ENCODE results near the gene CACNA1C.
A peak's percentile ranks its signal among the peaks of the same experiment; 100 is the strongest.

The CACNA1C gene

DNA sequence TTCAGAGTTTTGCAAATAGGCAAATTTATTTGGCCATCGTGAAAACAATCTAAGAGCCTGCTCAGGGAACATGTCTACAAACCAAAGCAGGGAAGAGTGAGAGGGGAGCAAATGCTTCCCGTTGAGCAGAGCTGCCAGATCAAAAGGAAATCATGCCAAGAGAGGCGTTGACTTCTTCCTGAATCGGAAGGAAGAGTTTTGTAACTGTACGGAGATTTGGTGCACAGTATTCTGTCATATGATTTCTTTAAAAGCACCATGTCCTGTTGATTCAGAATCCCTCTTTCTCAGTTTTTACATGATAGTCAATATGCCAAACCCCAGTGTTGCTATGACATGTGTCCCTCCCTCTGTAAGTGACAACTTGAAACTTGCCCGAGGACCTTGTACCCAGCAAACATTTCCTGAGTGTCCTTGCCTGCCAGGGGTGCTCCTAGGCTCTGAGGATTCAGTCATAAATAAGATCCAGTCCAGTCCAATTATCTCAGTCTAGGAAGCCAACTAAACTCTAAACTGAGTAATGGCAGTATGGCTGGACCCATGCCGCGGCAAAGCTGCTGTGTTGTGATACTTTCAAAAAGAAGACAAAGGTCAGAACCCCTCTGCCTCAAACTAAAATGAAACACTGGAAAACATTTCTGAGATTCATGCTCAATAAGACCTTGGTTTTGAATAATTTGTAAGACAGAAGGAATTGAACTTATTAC lies 441.9 kb downstream of the CACNA1C start:
- peak; percentile 38 for DNase-seq (ENCODE audit: low read depth)
- TF ChIP-seq, protein P1, sequence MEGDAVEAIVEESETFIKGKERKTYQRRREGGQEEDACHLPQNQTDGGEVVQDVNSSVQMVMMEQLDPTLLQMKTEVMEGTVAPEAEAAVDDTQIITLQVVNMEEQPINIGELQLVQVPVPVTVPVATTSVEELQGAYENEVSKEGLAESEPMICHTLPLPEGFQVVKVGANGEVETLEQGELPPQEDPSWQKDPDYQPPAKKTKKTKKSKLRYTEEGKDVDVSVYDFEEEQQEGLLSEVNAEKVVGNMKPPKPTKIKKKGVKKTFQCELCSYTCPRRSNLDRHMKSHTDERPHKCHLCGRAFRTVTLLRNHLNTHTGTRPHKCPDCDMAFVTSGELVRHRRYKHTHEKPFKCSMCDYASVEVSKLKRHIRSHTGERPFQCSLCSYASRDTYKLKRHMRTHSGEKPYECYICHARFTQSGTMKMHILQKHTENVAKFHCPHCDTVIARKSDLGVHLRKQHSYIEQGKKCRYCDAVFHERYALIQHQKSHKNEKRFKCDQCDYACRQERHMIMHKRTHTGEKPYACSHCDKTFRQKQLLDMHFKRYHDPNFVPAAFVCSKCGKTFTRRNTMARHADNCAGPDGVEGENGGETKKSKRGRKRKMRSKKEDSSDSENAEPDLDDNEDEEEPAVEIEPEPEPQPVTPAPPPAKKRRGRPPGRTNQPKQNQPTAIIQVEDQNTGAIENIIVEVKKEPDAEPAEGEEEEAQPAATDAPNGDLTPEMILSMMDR (conservative IDR thresholded peaks at IDR 0.05; ENCODE audit: low read depth, low read length): no peak
- no peak overlapping the region for H3K4me3 ChIP-seq (ENCODE audit: low read depth, low read length)

DNA sequence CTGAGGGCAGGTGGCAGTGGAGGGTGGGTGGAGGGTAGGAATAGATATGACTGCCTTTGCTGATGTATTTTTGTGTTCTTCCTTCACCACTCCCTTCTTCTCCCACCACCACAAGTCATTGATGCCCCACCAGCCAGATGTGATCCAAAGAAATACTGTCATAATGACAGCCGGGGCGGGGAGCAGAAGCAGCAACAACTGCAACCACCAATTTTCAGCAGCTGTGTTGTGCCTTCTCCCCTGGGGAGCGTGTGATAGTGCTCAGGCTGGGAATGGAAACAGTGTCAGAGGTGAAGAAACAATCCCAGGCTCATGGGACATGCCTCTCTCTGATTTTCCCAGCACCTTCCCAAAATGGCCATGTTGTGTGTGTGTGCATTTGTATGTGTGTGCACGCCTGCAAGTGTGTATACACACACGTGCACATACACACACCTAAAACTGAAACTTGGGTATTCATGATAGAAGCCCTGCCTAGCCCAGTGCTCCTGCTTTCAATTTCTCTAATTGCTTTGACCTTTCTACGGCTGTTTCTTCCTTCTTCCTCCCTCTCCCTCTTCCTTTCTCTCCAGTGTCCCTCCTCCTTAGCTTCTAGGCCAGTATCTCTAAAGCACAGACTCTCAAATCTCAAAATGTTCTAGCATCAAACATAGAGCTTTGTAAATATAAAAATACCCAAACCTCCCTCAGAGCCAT lies 442.8 kb downstream of the CACNA1C start:
- no peak for DNase-seq (ENCODE audit: low read depth)
- TF ChIP-seq, protein P1 (conservative IDR thresholded peaks at IDR 0.05; ENCODE audit: low read depth, low read length): no peak
- no peak overlapping the region for H3K4me3 ChIP-seq (ENCODE audit: low read depth, low read length)

DNA sequence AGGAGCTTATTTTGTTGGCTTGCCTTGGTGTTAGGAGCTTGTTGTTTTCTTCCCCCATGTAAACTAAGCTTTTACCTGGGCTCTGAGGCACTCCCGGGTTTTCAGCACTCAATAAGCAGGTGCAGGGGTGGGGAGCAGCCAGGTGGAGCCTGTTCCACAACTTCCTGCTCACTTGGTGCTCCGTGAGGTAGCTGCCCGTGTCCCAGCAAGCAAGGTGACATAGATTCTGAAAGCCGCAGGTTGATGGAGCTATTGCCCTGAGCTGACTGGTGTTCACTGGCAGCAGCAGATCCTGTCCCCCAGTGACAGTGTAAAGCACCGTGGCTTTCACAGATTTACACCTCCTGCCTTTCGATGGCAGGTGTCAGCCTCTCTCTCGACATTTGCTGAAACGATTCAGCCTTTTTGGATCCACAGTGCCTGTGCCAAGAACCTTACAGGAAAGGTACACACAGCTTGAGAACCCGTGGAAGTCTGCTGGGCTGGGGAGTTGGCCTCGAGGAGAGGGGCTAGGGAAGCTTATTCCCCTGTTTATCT lies 446.2 kb downstream of the CACNA1C start:
- DNase-seq (ENCODE audit: low read depth): no peak
- TF ChIP-seq, protein P1 (conservative IDR thresholded peaks at IDR 0.05; ENCODE audit: low read depth, low read length): no peak
- no peak overlapping the region for H3K4me3 ChIP-seq (ENCODE audit: low read depth, low read length)

DNA sequence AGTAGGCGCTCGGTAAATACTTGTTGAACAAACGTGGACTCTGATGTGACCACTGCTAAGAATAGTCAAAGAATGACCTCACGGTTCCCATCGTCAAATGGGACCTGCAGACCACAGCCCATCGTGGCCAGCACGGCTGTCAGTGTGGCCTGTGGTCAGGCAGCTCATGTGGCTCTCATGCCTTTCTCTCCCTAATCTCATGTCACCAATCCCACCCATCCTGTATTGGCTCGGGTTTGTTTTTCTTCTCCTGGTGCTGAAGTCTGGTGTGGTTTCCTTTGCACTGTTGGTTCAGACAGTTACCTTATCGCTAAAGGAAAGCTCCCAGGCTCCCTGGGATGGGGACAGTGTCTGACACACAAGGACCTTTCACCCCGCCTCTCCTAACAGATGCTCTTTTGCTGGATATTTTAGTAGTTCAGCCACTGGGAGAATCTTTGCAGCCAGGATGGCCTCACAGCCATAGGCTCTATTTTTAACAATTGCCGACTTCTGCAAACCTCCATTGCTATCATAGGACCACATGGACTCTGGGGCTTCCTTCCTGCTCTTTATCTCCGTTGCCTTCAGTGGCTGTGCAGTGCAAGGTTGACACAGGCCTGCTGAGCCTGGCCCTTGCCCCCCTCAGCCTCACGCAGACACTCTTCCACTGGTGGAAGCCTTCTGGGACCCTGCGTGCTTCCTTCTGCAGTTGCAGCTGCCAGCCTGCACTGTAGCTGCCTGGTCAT lies 448.8 kb downstream of the CACNA1C start:
- TF ChIP-seq, protein P1 (conservative IDR thresholded peaks at IDR 0.05; ENCODE audit: low read depth, low read length): no peak
- peak; percentile 2 for DNase-seq (ENCODE audit: low read depth)
- H3K4me3 ChIP-seq (ENCODE audit: low read depth, low read length): no peak overlapping the region

DNA sequence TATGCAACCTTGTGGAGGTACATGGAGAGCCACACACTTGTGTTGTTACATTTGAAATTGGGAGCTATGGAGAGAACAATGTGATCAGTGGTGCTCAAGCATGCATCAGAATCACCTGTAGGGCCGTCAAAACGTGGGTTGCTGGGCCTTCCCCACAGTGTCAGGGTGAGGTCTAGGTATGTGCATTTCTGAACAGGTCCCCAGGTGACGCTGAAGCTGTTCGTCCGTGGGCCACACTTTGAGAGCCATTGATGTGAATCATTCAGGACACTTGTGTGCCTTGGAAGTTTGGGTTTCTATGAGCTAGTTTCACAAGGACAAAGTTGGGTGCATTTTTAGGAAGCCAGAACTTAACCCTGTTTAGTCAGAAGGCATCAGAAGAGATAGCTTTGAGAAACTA lies 450.2 kb downstream of the CACNA1C start:
- DNase-seq (ENCODE audit: low read depth): no peak
- no peak overlapping the region for H3K4me3 ChIP-seq (ENCODE audit: low read depth, low read length)
- TF ChIP-seq, protein P1 (conservative IDR thresholded peaks at IDR 0.05; ENCODE audit: low read depth, low read length): no peak

DNA sequence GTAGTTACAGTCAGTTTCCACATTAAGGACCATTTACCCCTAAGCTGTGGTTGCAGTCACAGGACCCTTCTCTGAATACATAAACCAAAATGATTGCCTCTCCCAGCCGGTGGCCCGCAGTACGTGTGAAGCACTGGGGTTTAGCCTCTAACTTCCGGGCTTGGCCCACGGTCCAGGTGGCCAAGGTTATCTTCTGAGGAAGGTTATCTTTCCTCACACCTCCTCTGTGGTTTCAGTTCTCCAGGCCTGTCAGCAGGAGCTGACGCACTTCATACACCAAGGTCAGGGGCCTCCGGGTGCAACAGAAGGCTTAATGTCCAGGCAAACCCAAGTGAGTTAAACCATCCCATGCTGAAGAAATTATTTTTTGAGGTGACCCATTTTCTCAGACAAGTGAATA lies 451.0 kb downstream of the CACNA1C start:
- TF ChIP-seq, protein P1 (conservative IDR thresholded peaks at IDR 0.05; ENCODE audit: low read depth, low read length): no peak
- peak; percentile 7 for DNase-seq (ENCODE audit: low read depth)
- H3K4me3 ChIP-seq (ENCODE audit: low read depth, low read length): no peak overlapping the region

Data from choroid plexus epithelial cell (primary cell).